DND-41 (cell line): ENCODE data around the gene BCL6.
A peak's percentile ranks its signal among the peaks of the same experiment; 100 is the strongest.

ENCODE experiments used
- EZH2 ChIP-seq: IDR thresholded peaks from 3 replicates; pipeline ENCODE4 v1.6.1; 2012; ENCODE audit warnings: borderline replicate concordance, low read depth, mild to moderate bottlenecking, moderate library complexity, low read length, inconsistent platforms; ENCODE audit not compliant: severe bottlenecking
- TF ChIP-seq, protein P1 (sequence below): IDR thresholded peaks from 2 replicates; pipeline ENCODE4 v1.5.1; 2012; ENCODE audit warnings: borderline replicate concordance, low read length, moderate library complexity, mild to moderate bottlenecking; ENCODE audit not compliant: poor library complexity, severe bottlenecking; ENCODE audit errors: extremely low read depth

DNA sequence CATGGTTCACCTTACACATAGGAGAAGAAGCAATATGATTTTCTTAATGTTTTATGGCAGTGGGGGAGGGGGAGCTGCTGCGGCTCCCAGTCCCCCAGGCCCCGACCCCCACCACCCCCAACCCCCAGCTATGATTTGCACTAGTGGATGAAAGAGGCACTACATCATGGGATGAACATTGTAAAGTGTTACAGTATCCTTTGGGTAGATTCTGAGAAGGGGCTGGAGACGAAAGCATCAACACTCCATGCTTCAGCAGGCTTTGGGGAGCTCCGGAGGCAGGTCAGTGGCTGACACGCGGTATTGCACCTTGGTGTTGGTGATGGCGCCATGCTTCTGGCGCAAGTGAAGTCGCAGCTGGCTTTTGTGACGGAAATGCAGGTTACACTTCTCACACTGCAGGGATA lies 23.1 kb downstream of the BCL6 start:
- TF ChIP-seq, protein P1, sequence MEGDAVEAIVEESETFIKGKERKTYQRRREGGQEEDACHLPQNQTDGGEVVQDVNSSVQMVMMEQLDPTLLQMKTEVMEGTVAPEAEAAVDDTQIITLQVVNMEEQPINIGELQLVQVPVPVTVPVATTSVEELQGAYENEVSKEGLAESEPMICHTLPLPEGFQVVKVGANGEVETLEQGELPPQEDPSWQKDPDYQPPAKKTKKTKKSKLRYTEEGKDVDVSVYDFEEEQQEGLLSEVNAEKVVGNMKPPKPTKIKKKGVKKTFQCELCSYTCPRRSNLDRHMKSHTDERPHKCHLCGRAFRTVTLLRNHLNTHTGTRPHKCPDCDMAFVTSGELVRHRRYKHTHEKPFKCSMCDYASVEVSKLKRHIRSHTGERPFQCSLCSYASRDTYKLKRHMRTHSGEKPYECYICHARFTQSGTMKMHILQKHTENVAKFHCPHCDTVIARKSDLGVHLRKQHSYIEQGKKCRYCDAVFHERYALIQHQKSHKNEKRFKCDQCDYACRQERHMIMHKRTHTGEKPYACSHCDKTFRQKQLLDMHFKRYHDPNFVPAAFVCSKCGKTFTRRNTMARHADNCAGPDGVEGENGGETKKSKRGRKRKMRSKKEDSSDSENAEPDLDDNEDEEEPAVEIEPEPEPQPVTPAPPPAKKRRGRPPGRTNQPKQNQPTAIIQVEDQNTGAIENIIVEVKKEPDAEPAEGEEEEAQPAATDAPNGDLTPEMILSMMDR, result peak; percentile 11
- no peak for TF ChIP-seq EZH2
